22Rv1 (cell line): ENCODE measurements around the gene BBS1.

Experiments used
- ZFX ChIP-seq: fragments of 450-650 bp; IDR thresholded peaks from 2 replicates; pipeline ENCODE4 v1.6.1; 2017; ENCODE audit warnings: antibody characterized with exemption, borderline replicate concordance
- TF ChIP-seq, protein P1 (sequence below): fragments of 450-650 bp; IDR thresholded peaks from 2 replicates; pipeline ENCODE4 v1.5.1; 2017; ENCODE audit warnings: mild to moderate bottlenecking

DNA sequence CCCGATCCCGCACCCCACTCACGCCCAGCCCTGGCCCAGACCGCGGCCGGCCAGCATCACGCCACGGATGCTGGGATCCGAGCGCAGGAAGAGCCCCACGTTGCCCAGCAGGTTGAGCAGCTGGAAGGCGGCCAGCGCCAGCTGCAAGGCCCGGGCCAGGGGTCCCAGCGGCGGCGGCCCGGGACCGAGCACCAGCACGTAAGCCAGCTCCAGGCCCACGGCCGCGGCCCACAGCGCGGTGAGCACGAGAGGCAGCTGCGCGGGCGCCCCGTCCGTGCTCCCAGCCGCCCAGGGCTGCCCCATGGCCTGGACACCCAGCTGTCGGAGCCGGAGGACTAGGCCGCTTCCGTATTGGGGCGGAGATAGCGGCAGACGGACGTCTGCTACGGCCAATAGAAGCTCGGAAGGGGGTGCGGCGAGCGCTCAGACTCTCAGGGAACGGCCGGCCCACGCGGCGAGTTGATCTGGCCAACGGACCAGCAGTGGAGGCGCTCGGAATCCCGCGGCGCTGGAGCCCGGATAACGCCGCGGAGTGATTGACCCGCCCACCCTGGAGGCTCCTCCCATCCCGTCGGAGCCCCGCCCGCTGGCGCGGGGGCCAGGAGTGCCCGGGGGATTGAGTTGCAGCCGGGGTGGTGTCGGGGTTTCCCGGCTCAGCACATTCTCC lies 35.4 kb downstream of the BBS1 start, which contains the start of gene ZDHHC24:
- TF ChIP-seq, protein P1, sequence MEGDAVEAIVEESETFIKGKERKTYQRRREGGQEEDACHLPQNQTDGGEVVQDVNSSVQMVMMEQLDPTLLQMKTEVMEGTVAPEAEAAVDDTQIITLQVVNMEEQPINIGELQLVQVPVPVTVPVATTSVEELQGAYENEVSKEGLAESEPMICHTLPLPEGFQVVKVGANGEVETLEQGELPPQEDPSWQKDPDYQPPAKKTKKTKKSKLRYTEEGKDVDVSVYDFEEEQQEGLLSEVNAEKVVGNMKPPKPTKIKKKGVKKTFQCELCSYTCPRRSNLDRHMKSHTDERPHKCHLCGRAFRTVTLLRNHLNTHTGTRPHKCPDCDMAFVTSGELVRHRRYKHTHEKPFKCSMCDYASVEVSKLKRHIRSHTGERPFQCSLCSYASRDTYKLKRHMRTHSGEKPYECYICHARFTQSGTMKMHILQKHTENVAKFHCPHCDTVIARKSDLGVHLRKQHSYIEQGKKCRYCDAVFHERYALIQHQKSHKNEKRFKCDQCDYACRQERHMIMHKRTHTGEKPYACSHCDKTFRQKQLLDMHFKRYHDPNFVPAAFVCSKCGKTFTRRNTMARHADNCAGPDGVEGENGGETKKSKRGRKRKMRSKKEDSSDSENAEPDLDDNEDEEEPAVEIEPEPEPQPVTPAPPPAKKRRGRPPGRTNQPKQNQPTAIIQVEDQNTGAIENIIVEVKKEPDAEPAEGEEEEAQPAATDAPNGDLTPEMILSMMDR = no peak
- TF ChIP-seq ZFX = no peak
